ENCODE measurements around the gene RPL29. TPM values are rescaled to one million over a fixed set of nuclear protein-coding genes. Genes with fewer than 3 reads are reported as not detected.
"Not testable (repeated sequence)": the region's sequence is repeated elsewhere in the genome, so short reads cannot be mapped to it uniquely, and the experiment has no call there.

The RPL29 gene
- polyA plus RNA-seq, 1 donor from 2014 or later = 1,567 TPM

- peaks cover 0 to 4% (median 3%) of the 10 kb centered on the region in 3 donors for H3K4me1 Mint-ChIP-seq
- H3K27me3 Mint-ChIP-seq = peaks cover 1% of the 10 kb centered on the region
- H3K4me3 Mint-ChIP-seq = no peak overlapping the region
- H3K9me3 Mint-ChIP-seq = no peaks in the 10 kb centered on the region
- no peak overlapping the region for H3K27ac Mint-ChIP-seq
- H3K36me3 Mint-ChIP-seq = no peaks in the 10 kb centered on the region
Observed at GRCh38 chr3:52004163-52004787, 8.6 kb upstream of the RPL29 start.

GRCh38 chr3:52002748-52003147 is 7.1 kb upstream of the RPL29 start:
- no peaks in the 10 kb centered on the region for H3K9me3 Mint-ChIP-seq
- H3K4me3 Mint-ChIP-seq = peak overlapping the region in 1 of 4 donors; percentile 55

DNA sequence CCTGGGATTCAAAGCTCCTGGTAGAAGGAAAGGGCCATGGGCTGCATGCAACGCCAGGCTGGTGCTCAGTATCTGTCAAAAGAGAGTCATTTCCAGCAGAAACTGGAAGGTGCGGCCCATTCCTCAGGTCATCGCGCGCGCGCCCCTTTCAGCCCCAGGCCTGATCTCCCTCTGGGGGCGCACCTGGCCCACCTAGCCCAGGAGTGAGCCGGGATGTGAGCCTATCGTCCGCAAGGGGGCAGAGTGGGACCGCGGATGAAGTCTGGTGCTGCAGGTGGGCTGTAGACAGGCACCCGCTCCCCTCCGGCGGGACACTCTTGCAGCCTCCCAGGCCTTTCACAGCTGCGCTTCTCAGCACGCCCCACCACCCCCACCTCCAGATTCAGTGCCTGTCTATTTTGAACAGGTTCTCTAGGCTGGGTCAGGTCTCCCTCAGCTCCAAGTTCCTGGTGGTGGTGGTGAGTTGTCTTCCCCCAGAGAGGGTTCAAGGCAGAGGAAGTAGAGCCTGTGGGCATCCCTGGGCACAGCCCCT is 5.8 kb upstream of the RPL29 start:
- no peak overlapping the region for H3K4me3 Mint-ChIP-seq
- H3K36me3 Mint-ChIP-seq = no peaks in the 10 kb centered on the region
- peaks cover 1% of the 10 kb centered on the region for H3K27me3 Mint-ChIP-seq
- no peaks in the 10 kb centered on the region for H3K9me3 Mint-ChIP-seq
- H3K27ac Mint-ChIP-seq = peak overlapping the region in 1 of 3 donors; percentile 67
- peaks cover 0 to 4% (median 4%) of the 10 kb centered on the region in 3 donors for H3K4me1 Mint-ChIP-seq

More at GRCh38 chr3:52002748-52003147, 7.1 kb upstream of the RPL29 start:
- peaks cover 1% of the 10 kb centered on the region for H3K27me3 Mint-ChIP-seq
- no peaks in the 10 kb centered on the region for H3K36me3 Mint-ChIP-seq
- peaks cover 0 to 4% (median 3%) of the 10 kb centered on the region in 3 donors for H3K4me1 Mint-ChIP-seq
- no peak overlapping the region for H3K27ac Mint-ChIP-seq

GRCh38 chr3:51999846-52000245 is 4.2 kb upstream of the RPL29 start:
- Mint-ChIP-seq H3K27me3 (peaks cover 1% of the 10 kb centered on the region), H3K9me3 (no peaks in the 10 kb centered on the region), H3K4me3 (no peak overlapping the region), H3K4me1 (peaks cover 6 to 13% (median 9%) of the 10 kb centered on the region in 3 donors), H3K36me3 (no peaks in the 10 kb centered on the region), H3K27ac (peak overlapping the region in 1 of 3 donors; percentile 57)

- no peaks in the 10 kb centered on the region for H3K27me3 Mint-ChIP-seq
- H3K27ac Mint-ChIP-seq = no peak overlapping the region
- no peak overlapping the region for H3K4me3 Mint-ChIP-seq
- no peaks in the 10 kb centered on the region for H3K9me3 Mint-ChIP-seq
- H3K4me1 Mint-ChIP-seq = peaks cover 13 to 22% (median 13%) of the 10 kb centered on the region in 3 donors
- H3K36me3 Mint-ChIP-seq = no peaks in the 10 kb centered on the region
Observed at GRCh38 chr3:51998774-51999173, 3.1 kb upstream of the RPL29 start.

DNA sequence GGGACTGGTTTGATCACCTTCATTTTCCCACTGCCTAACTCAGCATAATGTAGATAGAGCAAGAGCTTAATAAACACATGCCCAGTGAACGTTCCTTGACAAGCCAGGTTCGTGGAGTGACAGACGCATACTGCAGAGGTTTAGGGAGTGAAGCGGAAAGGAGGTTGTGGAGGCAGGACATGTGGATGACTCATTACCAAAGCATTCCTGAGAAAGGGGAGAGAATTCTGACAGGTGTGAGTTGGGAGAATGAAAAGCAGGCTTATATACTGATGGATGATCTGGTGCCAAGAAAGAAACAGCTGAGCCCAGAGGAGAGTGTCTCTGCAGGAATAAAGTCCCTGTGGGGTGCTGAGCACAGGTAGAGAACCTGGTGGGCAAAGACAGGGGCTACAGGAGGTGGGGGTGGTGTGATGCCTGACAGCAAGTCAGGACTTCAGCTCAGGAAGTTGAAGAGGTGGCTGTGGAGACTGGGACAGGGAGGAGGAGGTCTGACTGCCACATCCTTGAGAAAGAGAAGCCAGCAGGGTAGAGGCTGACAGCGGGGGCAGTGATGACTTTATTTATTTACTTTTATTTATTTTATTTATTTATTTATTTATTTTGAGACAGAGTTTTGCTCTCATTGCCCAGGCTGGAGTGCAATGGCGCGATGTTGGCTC is 2.4 kb upstream of the RPL29 start:
- Mint-ChIP-seq H3K9me3 (no peaks in the 10 kb centered on the region), H3K4me3 (peak overlapping the region in 1 of 4 donors; percentile 23), H3K36me3 (no peaks in the 10 kb centered on the region), H3K27me3 (no peaks in the 10 kb centered on the region), H3K27ac (peak overlapping the region in 1 of 3 donors; percentile 3), H3K4me1 (peaks cover 13 to 24% (median 13%) of the 10 kb centered on the region in 3 donors)

DNA sequence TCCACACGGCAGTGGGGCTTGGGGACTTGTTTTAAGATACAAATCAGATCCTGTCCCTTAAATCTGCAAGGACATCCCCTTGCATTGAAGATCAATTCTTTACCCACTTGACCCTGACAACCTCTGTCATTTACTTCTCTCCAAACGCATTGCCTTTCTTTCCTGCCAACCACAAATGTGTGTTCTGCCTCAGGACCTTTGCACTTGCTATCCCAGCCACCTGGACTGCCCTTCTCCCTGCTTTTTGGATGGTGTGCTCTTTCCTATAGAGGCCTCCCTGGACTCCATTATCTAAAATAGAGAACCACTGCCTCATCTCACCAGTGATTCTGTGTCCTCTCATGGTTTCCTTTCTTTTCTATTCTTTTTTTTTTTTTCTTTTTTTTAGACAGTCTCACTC is 1.5 kb upstream of the RPL29 start:
- H3K27ac Mint-ChIP-seq = peak overlapping the region in 2 of 3 donors; percentile 18 to 73
- no peaks in the 10 kb centered on the region for H3K36me3 Mint-ChIP-seq
- H3K4me3 Mint-ChIP-seq = peak overlapping the region; percentile 32 to 80 (median 34)
- H3K4me1 Mint-ChIP-seq = peaks cover 13 to 24% (median 18%) of the 10 kb centered on the region in 3 donors
- H3K27me3 Mint-ChIP-seq = no peaks in the 10 kb centered on the region
- H3K9me3 Mint-ChIP-seq = no peaks in the 10 kb centered on the region

- peak overlapping the region; percentile 59 to 99 (median 85) for H3K27ac Mint-ChIP-seq
- no peaks in the 10 kb centered on the region for H3K27me3 Mint-ChIP-seq
- no peaks in the 10 kb centered on the region for H3K9me3 Mint-ChIP-seq
- peak overlapping the region; percentile 93 to 100 (median 100) for H3K4me3 Mint-ChIP-seq
- no peaks in the 10 kb centered on the region for H3K36me3 Mint-ChIP-seq
- peaks cover 15 to 20% (median 19%) of the 10 kb centered on the region in 3 donors for H3K4me1 Mint-ChIP-seq
Observed at GRCh38 chr3:51994530-51994929, 1.2 kb downstream of the RPL29 start.

- not testable (repeated sequence) for H3K9me3 Mint-ChIP-seq, H3K36me3 Mint-ChIP-seq, H3K27me3 Mint-ChIP-seq
- H3K27ac Mint-ChIP-seq = peak overlapping the region; percentile 53 to 85 (median 77)
- peaks cover 15 to 20% (median 19%) of the 10 kb centered on the region in 3 donors for H3K4me1 Mint-ChIP-seq
- peak overlapping the region in 3 of 4 donors; percentile 52 to 93 (median 79) for H3K4me3 Mint-ChIP-seq
Observed at GRCh38 chr3:51993657-51994056, 2.0 kb downstream of the RPL29 start.

DNA sequence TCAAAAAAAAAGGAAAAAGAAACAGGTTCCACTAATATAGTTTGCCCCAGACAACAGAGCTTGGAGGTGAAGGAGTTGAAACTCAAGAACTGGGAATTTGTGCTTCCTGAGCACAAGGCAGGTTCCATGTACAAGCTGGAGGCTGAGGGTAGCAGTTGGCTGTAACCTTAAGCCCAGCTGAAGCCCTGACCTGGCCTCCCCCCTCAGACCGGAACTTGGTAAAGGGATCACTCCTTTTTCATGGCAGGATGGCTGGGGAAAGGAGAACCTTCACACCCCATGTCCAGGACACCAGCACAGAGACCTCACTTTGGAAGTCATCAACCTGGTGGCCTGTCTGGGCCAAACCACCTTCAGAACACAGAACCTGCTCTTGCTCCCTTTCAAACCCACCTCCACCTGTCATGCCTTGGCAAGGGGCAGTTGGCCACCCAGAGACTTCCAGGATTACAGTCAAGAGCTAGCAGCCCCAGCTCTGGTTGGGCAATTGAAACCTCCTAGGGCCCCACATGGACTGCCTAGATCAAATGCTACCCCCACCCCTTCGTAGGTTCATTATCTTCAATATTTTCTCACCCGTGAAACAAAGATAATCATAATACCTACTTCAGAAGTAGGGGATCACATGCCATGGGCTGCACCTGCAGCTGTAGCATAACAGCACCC is 3.5 kb downstream of the RPL29 start:
- Mint-ChIP-seq H3K4me3 (peak overlapping the region in 2 of 4 donors; percentile 13 to 43), H3K36me3 (no peaks in the 10 kb centered on the region), H3K4me1 (peaks cover 15 to 22% (median 20%) of the 10 kb centered on the region in 3 donors), H3K27ac (no peak overlapping the region), H3K27me3 (no peaks in the 10 kb centered on the region), H3K9me3 (no peaks in the 10 kb centered on the region)

GRCh38 chr3:51990501-51990971 is 5.2 kb downstream of the RPL29 start:
- not testable (repeated sequence) for H3K9me3 Mint-ChIP-seq, H3K27me3 Mint-ChIP-seq, H3K4me3 Mint-ChIP-seq, H3K36me3 Mint-ChIP-seq, H3K27ac Mint-ChIP-seq
- peaks cover 9 to 17% (median 16%) of the 10 kb centered on the region in 3 donors for H3K4me1 Mint-ChIP-seq

DNA sequence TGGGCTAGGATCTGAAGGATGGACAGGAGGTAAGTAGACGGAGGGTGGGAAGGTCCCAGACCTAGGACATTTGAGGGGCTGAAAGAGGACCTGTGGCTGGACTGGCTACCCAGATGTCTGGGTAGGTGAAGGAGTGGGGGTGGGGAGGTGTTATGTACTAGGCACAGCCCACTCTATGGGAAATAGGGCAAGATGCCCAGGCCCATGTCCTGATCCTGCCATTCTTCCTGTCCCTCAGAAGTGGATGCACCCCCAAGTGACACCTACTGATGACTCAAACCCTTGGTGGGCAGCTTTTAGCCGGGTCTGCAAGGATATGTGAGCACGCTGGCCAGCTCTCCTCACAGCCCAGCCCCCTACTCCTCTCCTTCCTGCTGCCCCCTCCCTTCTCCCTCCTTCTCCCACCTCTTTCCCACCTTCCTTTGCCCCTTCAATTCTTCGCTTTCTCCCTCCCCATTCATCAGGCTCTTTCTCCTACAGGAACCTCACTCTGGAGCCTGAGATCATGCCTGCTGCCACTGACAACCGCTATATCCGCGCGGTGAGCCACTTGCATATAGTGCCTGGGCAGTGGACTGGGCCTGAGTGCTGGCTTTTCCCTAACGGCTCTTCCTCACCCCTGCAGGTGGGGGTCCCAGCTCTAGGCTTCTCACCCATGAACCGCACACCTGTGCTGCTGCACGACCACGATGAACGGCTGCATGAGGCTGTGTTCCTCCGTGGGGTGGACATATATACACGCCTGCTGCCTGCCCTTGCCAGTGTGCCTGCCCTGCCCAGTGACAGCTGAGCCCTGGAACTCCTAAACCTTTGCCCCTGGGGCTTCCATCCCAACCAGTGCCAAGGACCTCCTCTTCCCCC is 7.2 kb downstream of the RPL29 start:
- Mint-ChIP-seq H3K27me3 (no peaks in the 10 kb centered on the region), H3K4me3 (peak overlapping the region in 1 of 4 donors; percentile 28), H3K27ac (peak overlapping the region in 1 of 3 donors; percentile 40), H3K36me3 (no peaks in the 10 kb centered on the region), H3K9me3 (no peaks in the 10 kb centered on the region), H3K4me1 (peaks cover 4 to 9% (median 6%) of the 10 kb centered on the region in 3 donors)

DNA sequence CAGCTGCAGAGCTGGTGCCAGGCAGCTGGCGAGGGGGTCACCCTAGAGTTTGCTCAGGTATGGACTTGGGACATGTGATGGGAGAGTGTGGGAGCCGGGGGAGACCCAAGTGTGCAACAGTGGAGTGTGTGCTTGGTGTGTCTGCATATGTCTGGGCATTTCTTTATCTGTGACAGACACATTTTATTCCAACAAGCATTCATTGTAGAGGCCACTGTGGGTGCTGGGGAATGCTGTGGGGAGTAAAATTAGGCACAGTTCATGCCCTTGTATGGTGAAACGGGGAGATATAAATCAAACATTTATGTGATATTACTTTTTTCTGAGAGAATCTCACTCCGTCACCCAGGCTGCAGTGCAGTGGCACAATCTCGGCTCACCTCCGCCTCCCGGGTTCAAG is 8.1 kb downstream of the RPL29 start:
- no peaks in the 10 kb centered on the region for H3K27me3 Mint-ChIP-seq
- H3K9me3 Mint-ChIP-seq = no peaks in the 10 kb centered on the region
- no peaks in the 10 kb centered on the region for H3K36me3 Mint-ChIP-seq
- peaks cover 4 to 10% (median 8%) of the 10 kb centered on the region in 3 donors for H3K4me1 Mint-ChIP-seq
- H3K27ac Mint-ChIP-seq = peak overlapping the region in 2 of 3 donors; percentile 13 to 47
- peak overlapping the region in 1 of 4 donors; percentile 32 for H3K4me3 Mint-ChIP-seq

Data from IgD-negative memory B cell (primary cell).